CD14-positive monocyte (primary cell): Measurements from ENCODE around the gene TBL1XR1. TPM values are rescaled to one million over a fixed set of nuclear protein-coding genes. Genes with fewer than 3 reads are reported as not detected.

Experiments
- DNase-seq, 3 donors: peaks; one replicate each; pipeline ENCODE4 v3.0.0-alpha.2; 2011 to 2022
- H2AFZ ChIP-seq: 2 replicates; pipeline ENCODE4 v1.6.0; 2012; ENCODE audit warnings: mild to moderate bottlenecking, low read depth, low read length, inconsistent platforms; ENCODE audit not compliant: insufficient read depth, poor library complexity, severe bottlenecking
- H3K27ac ChIP-seq, 2 donors: 1 replicate in 1 of 2; 2 replicates in 1 of 2; pipeline ENCODE4 v1.5.1; 2012 to 2013; ENCODE audit warnings: low read length in 2 of 2, control low read depth in 1 of 2, inconsistent platforms in 1 of 2, low read depth in 1 of 2, mild to moderate bottlenecking in 1 of 2
- H3K27me3 ChIP-seq, 2 donors: one replicate each; pipeline versions ENCODE4 v1.6.0 to v1.6.1; 2011 to 2013; ENCODE audit warnings: low read length in 2 of 2; ENCODE audit not compliant: control insufficient read depth in 2 of 2, insufficient read depth in 2 of 2
- H3K36me3 ChIP-seq, 2 donors: replicated peaks in 1 of 2; 1 replicate in 1 of 2; 2 replicates in 1 of 2; pipeline versions ENCODE4 v1.5.1 to v1.6.1; 2012 to 2013; ENCODE audit warnings: low read length in 2 of 2, control low read depth in 1 of 2, inconsistent platforms in 1 of 2, mild to moderate bottlenecking in 1 of 2; ENCODE audit not compliant: insufficient read depth in 2 of 2, control insufficient read depth in 1 of 2
- H3K4me1 ChIP-seq, 2 donors: 1 replicate in 1 of 2; 2 replicates in 1 of 2; pipeline versions ENCODE4 v1.5.1 to v1.6.1; 2012 to 2013; ENCODE audit warnings: low read length in 2 of 2, control low read depth in 1 of 2, inconsistent platforms in 1 of 2, mild to moderate bottlenecking in 1 of 2, moderate library complexity in 1 of 2; ENCODE audit not compliant: insufficient read depth in 2 of 2, control insufficient read depth in 1 of 2
- H3K4me2 ChIP-seq: replicated peaks from 2 replicates; pipeline ENCODE3; 2012; ENCODE audit warnings: low read length, moderate library complexity, mild to moderate bottlenecking; ENCODE audit not compliant: poor library complexity, severe bottlenecking; ENCODE audit errors: extremely low read depth
- H3K4me3 ChIP-seq, 3 experiments: fragments of 200-600 bp in 1 of 3; sonication (generic) in 1 of 3; replicated peaks in 1 of 3; 1 replicate in 2 of 3; 2 replicates in 1 of 3; pipeline ENCODE4 v1.5.1; 2011 to 2013; ENCODE audit warnings: low read length in 3 of 3, mild to moderate bottlenecking in 3 of 3, control low read depth in 2 of 3, low read depth in 2 of 3, inconsistent platforms in 1 of 3, moderate library complexity in 1 of 3
- H3K79me2 ChIP-seq: 2 replicates; pipeline ENCODE4 v1.6.0; 2012; ENCODE audit warnings: mild to moderate bottlenecking, control low read depth, inconsistent platforms, low read length, moderate library complexity; ENCODE audit not compliant: insufficient read depth
- H3K9ac ChIP-seq: 2 replicates; pipeline ENCODE4 v1.6.0; 2017; ENCODE audit warnings: low read length, mild to moderate bottlenecking; ENCODE audit not compliant: insufficient read depth, poor library complexity, severe bottlenecking
- H3K9me3 ChIP-seq, 2 donors: replicated peaks in 1 of 2; 1 replicate in 1 of 2; 2 replicates in 1 of 2; pipeline versions ENCODE4 v1.5.1 to v1.6.1; 2012 to 2013; ENCODE audit warnings: low read length in 2 of 2, control low read depth in 1 of 2; ENCODE audit not compliant: control insufficient read depth in 1 of 2, insufficient read depth in 1 of 2
- H4K20me1 ChIP-seq: 2 replicates; pipeline ENCODE4 v1.6.0; 2012; ENCODE audit warnings: mild to moderate bottlenecking, low read length, control low read depth, moderate library complexity; ENCODE audit not compliant: insufficient read depth
- H3K27ac Mint-ChIP-seq, 7 donors: one replicate each; pipeline ENCODE4 v1.8.0; 2020; ENCODE audit warnings: mild to moderate bottlenecking in 7 of 7, mixed read lengths in 7 of 7, moderate library complexity in 6 of 7, inconsistent platforms in 2 of 7
- H3K27me3 Mint-ChIP-seq, 3 donors: one replicate each; pipeline ENCODE4 v1.8.0; 2021 to 2022; ENCODE audit warnings: low read depth in 3 of 3, mild to moderate bottlenecking in 3 of 3, mixed read lengths in 3 of 3, moderate library complexity in 3 of 3, inconsistent platforms in 1 of 3
- H3K36me3 Mint-ChIP-seq, 2 donors: one replicate each; pipeline ENCODE4 v1.8.0; 2020; ENCODE audit warnings: mixed read lengths in 2 of 2, inconsistent platforms in 1 of 2, mild to moderate bottlenecking in 1 of 2
- H3K4me1 Mint-ChIP-seq: one replicate; pipeline ENCODE4 v1.8.0; 2020; ENCODE audit warnings: mild to moderate bottlenecking, mixed read lengths
- H3K4me3 Mint-ChIP-seq, 2 donors: one replicate each; pipeline ENCODE4 v1.8.0; 2020; ENCODE audit warnings: mild to moderate bottlenecking in 2 of 2, mixed read lengths in 2 of 2, moderate library complexity in 1 of 2
- H3K9me3 Mint-ChIP-seq, 7 donors: one replicate each; pipeline ENCODE4 v1.8.0; 2020 to 2022; ENCODE audit warnings: mixed read lengths in 7 of 7, mild to moderate bottlenecking in 6 of 7, moderate library complexity in 6 of 7, inconsistent platforms in 2 of 7
- CTCF ChIP-seq: fragments of 200-600 bp; IDR thresholded peaks from one replicate; pipeline ENCODE4 v1.8.0; 2022; ENCODE audit warnings: antibody characterized with exemption, mild to moderate bottlenecking
- WGBS: methylation state at CpG from one replicate; pipeline ENCODE4 v1.1.5; 2013; ENCODE audit warnings: missing lambda C conversion rate; ENCODE audit not compliant: insufficient coverage; 5-methylcytosine and 5-hydroxymethylcytosine counted together
- intact Hi-C, 2 donors: fragments of 100-400 bp; cut with micrococcal nuclease; formaldehyde crosslinking; loops; one replicate each; pipeline versions ENCODE4 v1.15.0 to v1.15.1; 2023
- polyA plus RNA-seq, 3 donors: library from polyadenylated mRNA; depleted of rRNA in 1 of 3; unstranded in 2 of 3; stranded (reverse) in 1 of 3; fragments of 300-500 nt in 2 of 3; fragments of >200 nt in 1 of 3; fragmentation: Illumina TruSeq in 2 of 3; gene quantifications; 1 replicate in 2 of 3; 2 replicates in 1 of 3; pipeline ENCODE4 v1.2.3, GENCODE V29; 2012 to 2021

Gene TBL1XR1
- polyA plus RNA-seq, 3 donors: 10.2 to 20.4 (median 18.3) TPM

GRCh38 chr3:177060492-177060891 is 136.8 kb downstream of the TBL1XR1 start:
- intact Hi-C loops: no loop called here
- peaks cover 0 to 8% of the 10 kb centered on the region in 2 donors for H3K36me3 ChIP-seq
- H3K4me3 ChIP-seq: no peak overlapping the region
- Mint-ChIP-seq H3K4me1 (no peaks in the 10 kb centered on the region), H3K27me3 (no peaks in the 10 kb centered on the region), H3K27ac (no peak overlapping the region), H3K9me3 (no peaks in the 10 kb centered on the region), H3K36me3 (peaks cover 11 to 33% of the 10 kb centered on the region in 2 donors), H3K4me3 (no peak overlapping the region)
- WGBS: no CpG with 5 or more reads among the region's 1 CpG
- H3K27ac ChIP-seq: no peak overlapping the region
- no peak for DNase-seq
- no peak overlapping the region for H3K4me2 ChIP-seq
- peaks cover 89% of the 10 kb centered on the region for H3K79me2 ChIP-seq
- H4K20me1 ChIP-seq: peaks cover 36% of the 10 kb centered on the region
- TF ChIP-seq CTCF: no peak
- H3K9me3 ChIP-seq: no peaks in the 10 kb centered on the region
- H3K27me3 ChIP-seq: no peaks in the 10 kb centered on the region
- H3K4me1 ChIP-seq: no peaks in the 10 kb centered on the region
- H2AFZ ChIP-seq: no peak overlapping the region
- no peak overlapping the region for H3K9ac ChIP-seq

GRCh38 chr3:177058648-177059047 is 138.6 kb downstream of the TBL1XR1 start:
- Histone ChIP-seq H3K4me3 (no peak overlapping the region), H3K9ac (no peak overlapping the region), H3K27me3 (no peaks in the 10 kb centered on the region), H3K79me2 (peaks cover 74% of the 10 kb centered on the region), H3K36me3 (peaks cover 2 to 10% of the 10 kb centered on the region in 2 donors), H3K4me2 (no peak overlapping the region), H3K9me3 (no peaks in the 10 kb centered on the region), H3K27ac (no peak overlapping the region), H4K20me1 (peaks cover 33% of the 10 kb centered on the region), H3K4me1 (no peaks in the 10 kb centered on the region), H2AFZ (no peak overlapping the region)
- Mint-ChIP-seq H3K4me3 (no peak overlapping the region), H3K36me3 (peaks cover 6 to 28% of the 10 kb centered on the region in 2 donors), H3K9me3 (no peaks in the 10 kb centered on the region), H3K27ac (peak overlapping the region in 1 of 7 donors; percentile 16), H3K27me3 (no peaks in the 10 kb centered on the region), H3K4me1 (no peaks in the 10 kb centered on the region)
- intact Hi-C loops: no loop called here
- DNase-seq: no peak
- no peak for TF ChIP-seq CTCF
- no CpG with 5 or more reads among the region's 2 CpGs for WGBS
